ENCODE measurements around the gene CHMP3.
"Not testable (repeated sequence)": the region's sequence is repeated elsewhere in the genome, so short reads cannot be mapped to it uniquely, and the experiment has no call there.

The CHMP3 gene

GRCh38 chr2:86510436-86510933 is 52.8 kb downstream of the CHMP3 start:
- Histone ChIP-seq H3K27ac (ENCODE audit: low read depth, low read length) (no peak overlapping the region), H3K27me3 (ENCODE audit: control insufficient read depth, insufficient read depth, low read length) (no peaks in the 10 kb centered on the region), H3K9me3 (ENCODE audit: control insufficient read depth, insufficient read depth, low read depth, low read length) (no peaks in the 10 kb centered on the region), H3K4me3 (ENCODE audit: low read depth, low read length) (no peak overlapping the region), H3K4me1 (ENCODE audit: control insufficient read depth, insufficient read depth, low read length) (no peaks in the 10 kb centered on the region), H3K36me3 (ENCODE audit: control insufficient read depth, insufficient read depth, low read length) (peaks cover 14% of the 10 kb centered on the region), H3K9ac (ENCODE audit: low read length) (no peak overlapping the region)

DNA sequence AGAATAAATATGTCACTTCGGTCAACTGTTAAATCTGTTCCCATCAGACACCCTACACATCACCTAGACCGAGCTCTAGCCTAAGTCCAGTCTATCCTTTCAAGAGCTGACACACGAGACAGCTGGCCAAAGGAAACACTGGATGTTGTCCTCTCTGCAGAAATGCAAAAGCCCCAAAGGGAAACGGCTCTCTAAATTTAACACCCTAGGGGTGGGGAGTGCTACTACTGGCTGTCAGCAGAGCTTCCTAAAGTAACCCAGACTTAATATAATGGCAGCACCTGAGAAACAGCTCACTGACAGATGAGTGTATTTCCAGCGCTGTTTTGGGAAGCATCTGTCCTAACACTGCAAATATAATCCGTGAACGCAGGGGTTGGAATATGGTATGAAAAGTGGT is 55.6 kb downstream of the CHMP3 start:
- Histone ChIP-seq H3K9ac (ENCODE audit: low read length) (no peak overlapping the region), H3K27ac (ENCODE audit: low read depth, low read length) (no peak overlapping the region), H3K4me1 (ENCODE audit: control insufficient read depth, insufficient read depth, low read length) (no peaks in the 10 kb centered on the region), H3K27me3 (ENCODE audit: control insufficient read depth, insufficient read depth, low read length) (no peaks in the 10 kb centered on the region), H3K36me3 (ENCODE audit: control insufficient read depth, insufficient read depth, low read length) (peaks cover 25% of the 10 kb centered on the region), H3K9me3 (ENCODE audit: control insufficient read depth, insufficient read depth, low read depth, low read length) (no peaks in the 10 kb centered on the region), H3K4me3 (ENCODE audit: low read depth, low read length) (no peak overlapping the region)

- H3K4me1 ChIP-seq (ENCODE audit: control insufficient read depth, insufficient read depth, low read length): no peaks in the 10 kb centered on the region
- H3K27ac ChIP-seq (ENCODE audit: low read depth, low read length): no peak overlapping the region
- H3K9me3 ChIP-seq (ENCODE audit: control insufficient read depth, insufficient read depth, low read depth, low read length): peaks cover 33% of the 10 kb centered on the region
- H3K9ac ChIP-seq (ENCODE audit: low read length): no peak overlapping the region
- peaks cover 57% of the 10 kb centered on the region for H3K36me3 ChIP-seq (ENCODE audit: control insufficient read depth, insufficient read depth, low read length)
- H3K27me3 ChIP-seq (ENCODE audit: control insufficient read depth, insufficient read depth, low read length): no peaks in the 10 kb centered on the region
- H3K4me3 ChIP-seq (ENCODE audit: low read depth, low read length): no peak overlapping the region
Measured at GRCh38 chr2:86500325-86501083, 62.7 kb downstream of the CHMP3 start.

- Histone ChIP-seq H3K27ac (ENCODE audit: low read depth, low read length) (no peak overlapping the region), H3K27me3 (ENCODE audit: control insufficient read depth, insufficient read depth, low read length) (no peaks in the 10 kb centered on the region), H3K4me1 (ENCODE audit: control insufficient read depth, insufficient read depth, low read length) (no peaks in the 10 kb centered on the region), H3K4me3 (ENCODE audit: low read depth, low read length) (no peak overlapping the region), H3K36me3 (ENCODE audit: control insufficient read depth, insufficient read depth, low read length) (peaks cover 64% of the 10 kb centered on the region), H3K9me3 (ENCODE audit: control insufficient read depth, insufficient read depth, low read depth, low read length) (peaks cover 33% of the 10 kb centered on the region), H3K9ac (ENCODE audit: low read length) (no peak overlapping the region)
Measured at GRCh38 chr2:86499326-86499725, 63.9 kb downstream of the CHMP3 start.

- peaks cover 68% of the 10 kb centered on the region for H3K36me3 ChIP-seq (ENCODE audit: control insufficient read depth, insufficient read depth, low read length)
- H3K9ac ChIP-seq (ENCODE audit: low read length): no peak overlapping the region
- H3K27ac ChIP-seq (ENCODE audit: low read depth, low read length): no peak overlapping the region
Measured at GRCh38 chr2:86498468-86499260, 64.6 kb downstream of the CHMP3 start.

DNA sequence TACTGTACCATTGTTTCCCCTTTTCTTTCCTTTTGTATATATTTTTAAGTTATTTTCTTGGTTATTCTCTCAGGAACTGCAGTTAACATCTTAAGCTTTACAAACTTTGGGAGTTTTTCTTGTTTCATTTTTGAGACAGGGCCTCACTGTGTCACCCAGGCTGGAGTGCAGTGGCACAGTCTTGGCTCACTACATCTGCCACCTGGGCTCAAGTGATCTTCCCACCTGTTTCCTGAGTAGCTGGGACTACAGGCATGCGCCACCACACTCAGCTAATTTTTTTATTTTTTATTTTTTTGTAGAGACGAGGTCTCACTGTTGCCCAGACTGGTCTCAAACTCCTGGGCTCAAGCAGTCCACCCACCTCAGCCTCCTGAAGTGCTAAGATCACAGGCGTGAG is 66.9 kb downstream of the CHMP3 start:
- H3K36me3 ChIP-seq (ENCODE audit: control insufficient read depth, insufficient read depth, low read length): peaks cover 82% of the 10 kb centered on the region
- H3K4me1 ChIP-seq (ENCODE audit: control insufficient read depth, insufficient read depth, low read length); H3K4me3 ChIP-seq (ENCODE audit: low read depth, low read length); H3K9ac ChIP-seq (ENCODE audit: low read length); H3K27ac ChIP-seq (ENCODE audit: low read depth, low read length); H3K27me3 ChIP-seq (ENCODE audit: control insufficient read depth, insufficient read depth, low read length): not testable (repeated sequence)
- H3K9me3 ChIP-seq (ENCODE audit: control insufficient read depth, insufficient read depth, low read depth, low read length): peaks cover 29% of the 10 kb centered on the region

More at GRCh38 chr2:86498468-86499260, 64.6 kb downstream of the CHMP3 start:
- Histone ChIP-seq H3K27me3 (ENCODE audit: control insufficient read depth, insufficient read depth, low read length) (no peaks in the 10 kb centered on the region), H3K9me3 (ENCODE audit: control insufficient read depth, insufficient read depth, low read depth, low read length) (peaks cover 33% of the 10 kb centered on the region), H3K4me3 (ENCODE audit: low read depth, low read length) (no peak overlapping the region), H3K4me1 (ENCODE audit: control insufficient read depth, insufficient read depth, low read length) (no peaks in the 10 kb centered on the region)

- H3K27me3 ChIP-seq (ENCODE audit: control insufficient read depth, insufficient read depth, low read length): no peaks in the 10 kb centered on the region
- no peak overlapping the region for H3K9ac ChIP-seq (ENCODE audit: low read length)
- no peaks in the 10 kb centered on the region for H3K4me1 ChIP-seq (ENCODE audit: control insufficient read depth, insufficient read depth, low read length)
- peaks cover 92% of the 10 kb centered on the region for H3K36me3 ChIP-seq (ENCODE audit: control insufficient read depth, insufficient read depth, low read length)
- H3K27ac ChIP-seq (ENCODE audit: low read depth, low read length): no peak overlapping the region
- no peaks in the 10 kb centered on the region for H3K9me3 ChIP-seq (ENCODE audit: control insufficient read depth, insufficient read depth, low read depth, low read length)
- no peak overlapping the region for H3K4me3 ChIP-seq (ENCODE audit: low read depth, low read length)
Measured at GRCh38 chr2:86492048-86492453, 71.2 kb downstream of the CHMP3 start.

GRCh38 chr2:86491088-86491487 is 72.2 kb downstream of the CHMP3 start:
- H3K36me3 ChIP-seq (ENCODE audit: control insufficient read depth, insufficient read depth, low read length): peaks cover 93% of the 10 kb centered on the region
- H3K4me3 ChIP-seq (ENCODE audit: low read depth, low read length): no peak overlapping the region
- no peak overlapping the region for H3K27ac ChIP-seq (ENCODE audit: low read depth, low read length)

GRCh38 chr2:86490245-86490644 is 73.0 kb downstream of the CHMP3 start:
- H3K27me3 ChIP-seq (ENCODE audit: control insufficient read depth, insufficient read depth, low read length): no peaks in the 10 kb centered on the region
- H3K4me3 ChIP-seq (ENCODE audit: low read depth, low read length): no peak overlapping the region
- no peak overlapping the region for H3K27ac ChIP-seq (ENCODE audit: low read depth, low read length)
- no peaks in the 10 kb centered on the region for H3K9me3 ChIP-seq (ENCODE audit: control insufficient read depth, insufficient read depth, low read depth, low read length)
- H3K4me1 ChIP-seq (ENCODE audit: control insufficient read depth, insufficient read depth, low read length): no peaks in the 10 kb centered on the region
- no peak overlapping the region for H3K9ac ChIP-seq (ENCODE audit: low read length)
- peaks cover 97% of the 10 kb centered on the region for H3K36me3 ChIP-seq (ENCODE audit: control insufficient read depth, insufficient read depth, low read length)

More at GRCh38 chr2:86491088-86491487, 72.2 kb downstream of the CHMP3 start:
- Histone ChIP-seq H3K27me3 (ENCODE audit: control insufficient read depth, insufficient read depth, low read length) (no peaks in the 10 kb centered on the region), H3K4me1 (ENCODE audit: control insufficient read depth, insufficient read depth, low read length) (no peaks in the 10 kb centered on the region), H3K9me3 (ENCODE audit: control insufficient read depth, insufficient read depth, low read depth, low read length) (no peaks in the 10 kb centered on the region), H3K9ac (ENCODE audit: low read length) (no peak overlapping the region)

- Histone ChIP-seq H3K27me3 (ENCODE audit: control insufficient read depth, insufficient read depth, low read length) (no peaks in the 10 kb centered on the region), H3K27ac (ENCODE audit: low read depth, low read length) (no peak overlapping the region), H3K4me1 (ENCODE audit: control insufficient read depth, insufficient read depth, low read length) (no peaks in the 10 kb centered on the region), H3K9me3 (ENCODE audit: control insufficient read depth, insufficient read depth, low read depth, low read length) (no peaks in the 10 kb centered on the region), H3K9ac (ENCODE audit: low read length) (no peak overlapping the region), H3K4me3 (ENCODE audit: low read depth, low read length) (no peak overlapping the region), H3K36me3 (ENCODE audit: control insufficient read depth, insufficient read depth, low read length) (peaks cover 99% of the 10 kb centered on the region)
Measured at GRCh38 chr2:86489542-86489941, 73.7 kb downstream of the CHMP3 start.

All from HUES6 (cell line).